ENCODE results near the gene SHC2.
"Not testable (repeated sequence)": the region's sequence is repeated elsewhere in the genome, so short reads cannot be mapped to it uniquely, and the experiment has no call there.

Gene SHC2

GRCh38 chr19:484494-484893 lies 23.7 kb upstream of the SHC2 start:
- intact Hi-C loops (cut with micrococcal nuclease) = no loop called here
- peaks cover 19% of the 10 kb centered on the region for H3K4me1 Mint-ChIP-seq (ENCODE audit: low read depth)
- no peak overlapping the region for H3K27ac Mint-ChIP-seq
- no peak overlapping the region for H3K4me3 Mint-ChIP-seq
- peaks cover 44% of the 10 kb centered on the region for H3K27me3 Mint-ChIP-seq
- H3K9me3 Mint-ChIP-seq = peaks cover 19% of the 10 kb centered on the region
- peaks cover 4% of the 10 kb centered on the region for H3K36me3 Mint-ChIP-seq (ENCODE audit: low read depth)

- peaks cover 51% of the 10 kb centered on the region for H3K27me3 Mint-ChIP-seq
- H3K4me1 Mint-ChIP-seq (ENCODE audit: low read depth) = peaks cover 17% of the 10 kb centered on the region
- intact Hi-C loops (cut with micrococcal nuclease) = no loop called here
- no peaks in the 10 kb centered on the region for H3K36me3 Mint-ChIP-seq (ENCODE audit: low read depth)
- no peak overlapping the region for H3K4me3 Mint-ChIP-seq
- peaks cover 19% of the 10 kb centered on the region for H3K9me3 Mint-ChIP-seq
- H3K27ac Mint-ChIP-seq = no peak overlapping the region
Observed at GRCh38 chr19:483332-484072, 22.7 kb upstream of the SHC2 start.

DNA sequence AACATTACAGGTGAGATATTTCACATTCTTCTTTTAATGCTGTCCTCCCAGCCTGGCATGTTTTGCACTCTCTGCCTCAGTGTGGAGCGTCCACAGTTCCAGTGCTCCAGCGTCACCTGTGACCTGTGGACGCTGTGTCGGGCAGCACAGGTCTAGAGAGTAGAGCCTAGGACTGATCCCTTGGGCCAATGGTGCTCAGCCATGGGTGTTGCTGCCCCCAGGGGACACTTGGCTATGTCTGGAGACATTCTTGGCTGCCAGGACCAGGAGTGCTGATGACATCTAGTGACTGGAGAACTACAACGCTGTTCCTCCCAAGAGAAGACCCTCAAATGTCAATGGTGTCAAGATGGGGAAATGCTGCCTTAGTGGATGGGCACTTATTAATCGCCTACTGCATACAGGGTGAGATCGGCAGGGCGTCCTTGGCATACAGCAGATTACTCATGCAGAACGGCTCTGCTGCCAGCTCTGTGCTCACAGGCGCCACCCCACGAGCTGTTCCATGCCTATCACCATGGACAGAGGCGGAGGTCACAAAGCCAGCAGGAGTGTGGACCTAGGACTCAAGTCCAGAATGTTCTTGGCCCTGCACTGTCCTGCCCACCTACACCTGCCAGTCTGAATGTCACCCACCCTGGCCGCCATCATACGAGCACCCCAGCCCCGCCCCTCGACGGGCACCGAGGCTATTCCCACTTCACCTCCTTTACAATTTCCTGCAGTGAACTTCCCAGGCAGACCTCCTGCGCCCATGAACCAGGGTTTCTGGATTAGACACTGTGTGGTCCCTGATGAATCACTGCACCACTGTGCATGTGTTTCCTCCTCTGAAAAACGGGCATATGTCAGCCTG lies 21.6 kb upstream of the SHC2 start:
- intact Hi-C loops (cut with micrococcal nuclease) = no loop called here
- Mint-ChIP-seq H3K27ac (no peak overlapping the region), H3K4me1 (ENCODE audit: low read depth) (peaks cover 11% of the 10 kb centered on the region), H3K4me3 (no peak overlapping the region), H3K27me3 (peaks cover 59% of the 10 kb centered on the region), H3K9me3 (peaks cover 19% of the 10 kb centered on the region), H3K36me3 (ENCODE audit: low read depth) (no peaks in the 10 kb centered on the region)

- H3K4me3 Mint-ChIP-seq; intact Hi-C loops (cut with micrococcal nuclease); H3K27ac Mint-ChIP-seq; H3K36me3 Mint-ChIP-seq (ENCODE audit: low read depth): not testable (repeated sequence)
- Mint-ChIP-seq H3K9me3 (peaks cover 19% of the 10 kb centered on the region), H3K27me3 (peaks cover 53% of the 10 kb centered on the region), H3K4me1 (ENCODE audit: low read depth) (peaks cover 11% of the 10 kb centered on the region)
Observed at GRCh38 chr19:481100-481499, 20.3 kb upstream of the SHC2 start.

DNA sequence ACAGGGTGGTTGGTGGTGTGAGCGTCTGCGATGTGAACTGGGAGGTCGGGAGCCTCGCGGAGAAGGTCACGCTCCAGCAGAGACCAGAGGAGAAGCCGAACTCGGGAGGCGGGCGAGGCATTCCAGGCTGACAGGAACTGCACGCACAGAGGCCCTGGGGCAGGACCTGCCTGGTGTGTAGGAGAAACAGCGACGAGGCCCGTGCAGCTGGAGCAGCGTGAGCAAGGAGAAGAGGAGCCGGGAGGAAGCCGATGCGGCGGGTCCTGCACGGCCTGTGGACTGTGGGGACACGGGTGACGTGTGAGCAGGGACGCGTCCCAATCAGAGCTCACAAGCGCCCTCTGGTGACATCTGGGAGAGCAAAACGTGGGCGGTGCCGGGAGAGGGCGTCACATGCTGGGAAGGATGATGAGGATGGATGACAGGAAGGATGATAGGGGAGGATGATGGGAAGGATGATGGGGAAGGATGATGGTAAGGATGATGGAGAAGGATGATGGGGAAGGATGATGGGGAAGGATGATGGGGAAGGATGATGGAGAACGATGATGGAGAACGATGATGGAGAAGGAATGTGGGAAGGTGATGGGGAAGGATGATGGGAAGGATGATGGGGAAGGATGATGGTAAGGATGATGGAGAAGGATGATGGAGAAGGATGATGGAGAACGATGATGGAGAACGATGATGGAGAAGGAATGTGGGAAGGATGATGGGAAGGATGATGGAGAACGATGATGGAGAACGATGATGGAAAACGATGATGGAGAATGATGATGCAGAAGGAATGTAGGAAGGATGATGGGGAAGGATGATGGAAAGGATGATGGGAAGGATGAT lies 19.4 kb upstream of the SHC2 start:
- Mint-ChIP-seq H3K27ac (no peak overlapping the region), H3K4me1 (ENCODE audit: low read depth) (peaks cover 11% of the 10 kb centered on the region), H3K9me3 (peaks cover 19% of the 10 kb centered on the region)

GRCh38 chr19:478976-479375 lies 18.1 kb upstream of the SHC2 start:
- no peaks in the 10 kb centered on the region for H3K36me3 Mint-ChIP-seq (ENCODE audit: low read depth)
- no peak overlapping the region for H3K27ac Mint-ChIP-seq
- H3K4me3 Mint-ChIP-seq = no peak overlapping the region
- H3K4me1 Mint-ChIP-seq (ENCODE audit: low read depth) = peaks cover 11% of the 10 kb centered on the region
- H3K27me3 Mint-ChIP-seq = peaks cover 38% of the 10 kb centered on the region
- H3K9me3 Mint-ChIP-seq = peaks cover 19% of the 10 kb centered on the region
- intact Hi-C loops (cut with micrococcal nuclease) = no loop called here

More for the DNA sequence above, 19.4 kb upstream of the SHC2 start:
- H3K27me3 Mint-ChIP-seq = peaks cover 46% of the 10 kb centered on the region
- intact Hi-C loops (cut with micrococcal nuclease) = no loop called here
- H3K36me3 Mint-ChIP-seq (ENCODE audit: low read depth) = no peaks in the 10 kb centered on the region
- peak overlapping the region; percentile 61 for H3K4me3 Mint-ChIP-seq

GRCh38 chr19:478236-478903 lies 17.5 kb upstream of the SHC2 start:
- Mint-ChIP-seq H3K27me3 (peaks cover 33% of the 10 kb centered on the region), H3K4me3 (no peak overlapping the region), H3K4me1 (ENCODE audit: low read depth) (peaks cover 11% of the 10 kb centered on the region), H3K9me3 (peaks cover 19% of the 10 kb centered on the region), H3K27ac (no peak overlapping the region), H3K36me3 (ENCODE audit: low read depth) (no peaks in the 10 kb centered on the region)
- intact Hi-C loops (cut with micrococcal nuclease) = no loop called here

GRCh38 chr19:475360-475759 lies 14.5 kb upstream of the SHC2 start:
- Mint-ChIP-seq H3K27me3 (peaks cover 28% of the 10 kb centered on the region), H3K4me1 (ENCODE audit: low read depth) (peaks cover 7% of the 10 kb centered on the region), H3K36me3 (ENCODE audit: low read depth) (no peaks in the 10 kb centered on the region), H3K9me3 (peaks cover 6% of the 10 kb centered on the region), H3K4me3 (no peak overlapping the region), H3K27ac (no peak overlapping the region)
- intact Hi-C loops (cut with micrococcal nuclease) = no loop called here

- H3K9me3 Mint-ChIP-seq = no peaks in the 10 kb centered on the region
- intact Hi-C loops (cut with micrococcal nuclease) = no loop called here
Observed at GRCh38 chr19:474126-475078, 13.6 kb upstream of the SHC2 start.

GRCh38 chr19:472005-472858 lies 11.4 kb upstream of the SHC2 start:
- no peaks in the 10 kb centered on the region for H3K36me3 Mint-ChIP-seq (ENCODE audit: low read depth)
- H3K27ac Mint-ChIP-seq = no peak overlapping the region
- peaks cover 9% of the 10 kb centered on the region for H3K27me3 Mint-ChIP-seq
- intact Hi-C loops (cut with micrococcal nuclease) = no loop called here
- H3K9me3 Mint-ChIP-seq = no peaks in the 10 kb centered on the region
- no peaks in the 10 kb centered on the region for H3K4me1 Mint-ChIP-seq (ENCODE audit: low read depth)
- H3K4me3 Mint-ChIP-seq = no peak overlapping the region

More at GRCh38 chr19:474126-475078, 13.6 kb upstream of the SHC2 start:
- Mint-ChIP-seq H3K4me3 (no peak overlapping the region), H3K36me3 (ENCODE audit: low read depth) (no peaks in the 10 kb centered on the region), H3K4me1 (ENCODE audit: low read depth) (no peaks in the 10 kb centered on the region), H3K27ac (no peak overlapping the region), H3K27me3 (peaks cover 23% of the 10 kb centered on the region)

DNA sequence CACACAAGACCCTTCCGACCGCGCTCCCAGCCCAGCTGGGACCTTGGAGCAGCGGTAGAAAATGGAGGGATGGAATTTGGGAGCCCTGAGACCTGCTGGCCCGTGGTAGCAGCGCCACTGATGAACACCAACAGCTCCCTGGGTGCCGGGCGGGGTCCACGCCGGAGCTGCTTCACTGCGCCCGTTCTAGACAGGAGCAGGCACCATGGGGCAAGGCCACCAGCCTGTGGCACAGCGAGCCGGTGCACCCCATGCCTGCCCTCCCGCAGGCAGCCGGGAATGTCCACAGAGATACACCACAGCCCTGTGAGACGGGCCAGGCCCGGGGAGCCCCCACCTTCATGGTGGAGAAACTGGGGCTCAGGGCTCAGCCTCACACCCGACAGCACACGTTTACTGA lies 9.9 kb upstream of the SHC2 start:
- H3K36me3 Mint-ChIP-seq (ENCODE audit: low read depth) = no peaks in the 10 kb centered on the region
- intact Hi-C loops (cut with micrococcal nuclease) = no loop called here
- H3K9me3 Mint-ChIP-seq = peaks cover 9% of the 10 kb centered on the region
- no peak overlapping the region for H3K27ac Mint-ChIP-seq
- peaks cover 6% of the 10 kb centered on the region for H3K27me3 Mint-ChIP-seq
- no peak overlapping the region for H3K4me3 Mint-ChIP-seq
- H3K4me1 Mint-ChIP-seq (ENCODE audit: low read depth) = no peaks in the 10 kb centered on the region

DNA sequence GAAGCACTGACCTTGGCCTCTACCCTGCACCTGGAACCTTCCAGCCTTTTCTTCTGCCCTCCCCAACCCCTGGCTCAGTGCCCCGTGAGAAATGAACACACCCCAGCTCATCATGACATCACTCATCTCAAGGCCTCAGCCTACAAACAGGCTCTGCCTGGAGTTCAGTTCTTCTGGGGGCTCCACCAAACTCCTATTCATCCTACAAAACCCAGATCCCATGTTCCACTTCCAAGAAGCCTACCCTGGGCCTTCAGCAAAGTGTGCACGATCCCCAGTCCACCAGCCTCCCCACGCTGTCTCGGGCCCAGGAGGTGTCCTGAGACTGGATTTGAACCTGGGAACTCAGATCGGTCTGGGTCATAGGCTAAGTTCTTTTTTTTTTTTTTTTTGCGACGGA lies 9.0 kb upstream of the SHC2 start:
- Mint-ChIP-seq H3K27ac (no peak overlapping the region), H3K36me3 (ENCODE audit: low read depth) (no peaks in the 10 kb centered on the region), H3K9me3 (peaks cover 17% of the 10 kb centered on the region), H3K27me3 (peaks cover 2% of the 10 kb centered on the region), H3K4me3 (no peak overlapping the region), H3K4me1 (ENCODE audit: low read depth) (no peaks in the 10 kb centered on the region)
- intact Hi-C loops (cut with micrococcal nuclease) = no loop called here
